Stomach (tissue), 4 donors: ENCODE measurements around the gene NCAPD2.

Experiments used
- POLR2A ChIP-seq, 4 donors: fragments of 450-650 bp; IDR thresholded peaks; one replicate each; pipeline ENCODE4 v1.6.1; 2016; ENCODE audit warnings: antibody characterized with exemption in 4 of 4, control low read depth in 2 of 4, mild to moderate bottlenecking in 1 of 4, moderate library complexity in 1 of 4
- POLR2AphosphoS5 ChIP-seq, 3 donors: sonication (generic); formaldehyde crosslinking; IDR thresholded peaks; one replicate each; pipeline ENCODE4 v1.6.1; 2016; ENCODE audit warnings: antibody characterized with exemption in 3 of 3

DNA sequence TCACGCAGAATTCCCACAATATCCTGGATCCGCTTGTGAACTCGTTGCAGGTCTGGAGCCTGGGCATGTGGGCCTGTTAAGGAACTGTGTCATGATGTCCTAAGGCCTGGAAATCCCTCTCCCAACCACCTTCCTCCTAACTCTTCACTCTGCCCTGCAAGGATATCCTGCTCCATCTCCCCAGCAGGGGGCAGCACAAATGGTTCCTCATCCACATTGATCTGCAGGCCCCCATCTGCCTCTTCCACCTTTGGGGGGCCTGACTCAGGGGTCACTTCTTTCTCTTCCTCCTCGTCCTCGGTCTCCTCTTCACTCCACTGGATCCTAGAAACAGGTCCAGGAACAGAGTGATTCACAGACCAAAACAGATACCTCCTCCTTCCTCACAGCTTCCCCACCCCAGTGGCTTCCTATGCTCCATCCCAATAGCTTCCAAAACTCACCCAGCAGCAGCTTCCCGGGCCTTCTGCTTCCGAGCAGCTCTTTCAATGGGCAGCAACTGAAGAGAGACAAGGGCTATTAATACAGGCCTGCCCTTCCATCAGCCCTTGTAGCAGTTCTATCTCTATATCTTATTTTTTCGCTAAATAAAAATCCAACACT lies 69.6 kb downstream of the NCAPD2 start:
- TF ChIP-seq POLR2AphosphoS5 (IDR thresholded peaks at IDR 0.05) (peak in 1 of 3 donors; percentile 14), POLR2A (IDR thresholded peaks at IDR 0.05) (no peak)
